MCF 10A (cell line): Measurements from ENCODE around the gene SIGLEC10. TPM values are rescaled to one million over a fixed set of nuclear protein-coding genes. Genes with fewer than 3 reads are reported as not detected.

Source experiments
- BruUV-seq: library from RNA; stranded (reverse); fragments of 400-500 nt; replicated peaks from 2 replicates; lab custom pipeline; 2021; lab: Mats Ljungman, UMichigan
- CTCF ChIA-PET: fragments of 300-600 bp; sonication (Branson Sonifier 250); formaldehyde crosslinking; extraction: SDS; loops from one replicate; lab custom pipeline; 2021; ENCODE audit warnings: antibody characterized with exemption, inconsistent platforms; lab: Yijun Ruan, JAX
- POLR2A ChIA-PET: fragments of 300-600, 350-650 bp; sonication (Branson Sonifier 250); formaldehyde crosslinking; extraction: SDS; loops from one replicate; lab custom pipeline; 2020; ENCODE audit warnings: antibody characterized with exemption, inconsistent platforms; lab: Yijun Ruan, JAX
- DNase-seq: peaks from one replicate; pipeline ENCODE4 v3.0.0-alpha.2; 2018; ENCODE audit not compliant: unreplicated experiment
- H3K27ac Mint-ChIP-seq: one replicate; pipeline ENCODE4 v1.8.0; 2022; ENCODE audit warnings: mild to moderate bottlenecking, low read depth, mixed read lengths; ENCODE audit not compliant: unreplicated experiment
- H3K27me3 Mint-ChIP-seq: one replicate; pipeline ENCODE4 v1.8.0; 2022; ENCODE audit warnings: mixed read lengths; ENCODE audit not compliant: insufficient read depth, unreplicated experiment
- H3K36me3 Mint-ChIP-seq: one replicate; pipeline ENCODE4 v1.8.0; 2022; ENCODE audit warnings: mild to moderate bottlenecking, moderate library complexity, mixed read lengths; ENCODE audit not compliant: insufficient read depth, unreplicated experiment
- H3K4me1 Mint-ChIP-seq: one replicate; pipeline ENCODE4 v1.8.0; 2022; ENCODE audit warnings: mixed read lengths; ENCODE audit not compliant: insufficient read depth, unreplicated experiment
- H3K4me3 Mint-ChIP-seq: one replicate; pipeline ENCODE4 v1.8.0; 2022; ENCODE audit warnings: mild to moderate bottlenecking, moderate library complexity, mixed read lengths; ENCODE audit not compliant: unreplicated experiment
- H3K9me3 Mint-ChIP-seq: one replicate; pipeline ENCODE4 v1.8.0; 2022; ENCODE audit warnings: mixed read lengths; ENCODE audit not compliant: unreplicated experiment
- intact Hi-C: fragments of 100-400 bp; cut with micrococcal nuclease; formaldehyde crosslinking; loops from 2 replicates; pipeline ENCODE4 v1.14.1; 2022
- total RNA-seq: library from RNA; stranded (reverse); gene quantifications from 2 replicates; pipeline ENCODE4 v1.2.3, GENCODE V29; 2022
- TF ChIP-seq, protein P1 (sequence below): fragments of 200-600 bp; IDR thresholded peaks from one replicate; pipeline ENCODE4 v1.8.0; 2022; ENCODE audit warnings: antibody characterized with exemption, mild to moderate bottlenecking; ENCODE audit not compliant: unreplicated experiment

The SIGLEC10 gene
- total RNA-seq, 1 experiment from 2014 or later: not detected

- H3K9me3 Mint-ChIP-seq: no peaks in the 10 kb centered on the region
- H3K27ac Mint-ChIP-seq: no peak within 1 kb of the TSS
- no peaks in the 10 kb centered on the region for H3K4me1 Mint-ChIP-seq
- DNase-seq: no peak
- no peaks in the 10 kb centered on the region for H3K36me3 Mint-ChIP-seq
- H3K27me3 Mint-ChIP-seq: no peaks in the 10 kb centered on the region
- ChIA-PET POLR2A (no interaction called here), CTCF (interaction anchor here (0.6 to 0.9 kb wide), 2 partner anchors 13 to 329 kb away, joined by 3 to 4 read pairs; no protein-coding TSS in a partner anchor)
- no peak within 1 kb of the TSS for H3K4me3 Mint-ChIP-seq
- intact Hi-C loops: no loop called here
- TF ChIP-seq, protein P1, sequence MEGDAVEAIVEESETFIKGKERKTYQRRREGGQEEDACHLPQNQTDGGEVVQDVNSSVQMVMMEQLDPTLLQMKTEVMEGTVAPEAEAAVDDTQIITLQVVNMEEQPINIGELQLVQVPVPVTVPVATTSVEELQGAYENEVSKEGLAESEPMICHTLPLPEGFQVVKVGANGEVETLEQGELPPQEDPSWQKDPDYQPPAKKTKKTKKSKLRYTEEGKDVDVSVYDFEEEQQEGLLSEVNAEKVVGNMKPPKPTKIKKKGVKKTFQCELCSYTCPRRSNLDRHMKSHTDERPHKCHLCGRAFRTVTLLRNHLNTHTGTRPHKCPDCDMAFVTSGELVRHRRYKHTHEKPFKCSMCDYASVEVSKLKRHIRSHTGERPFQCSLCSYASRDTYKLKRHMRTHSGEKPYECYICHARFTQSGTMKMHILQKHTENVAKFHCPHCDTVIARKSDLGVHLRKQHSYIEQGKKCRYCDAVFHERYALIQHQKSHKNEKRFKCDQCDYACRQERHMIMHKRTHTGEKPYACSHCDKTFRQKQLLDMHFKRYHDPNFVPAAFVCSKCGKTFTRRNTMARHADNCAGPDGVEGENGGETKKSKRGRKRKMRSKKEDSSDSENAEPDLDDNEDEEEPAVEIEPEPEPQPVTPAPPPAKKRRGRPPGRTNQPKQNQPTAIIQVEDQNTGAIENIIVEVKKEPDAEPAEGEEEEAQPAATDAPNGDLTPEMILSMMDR: no peak
- no TSS peak for BruUV-seq
These were observed 29.5 kb downstream of the SIGLEC10 start, which contains the start of gene LIM2 for GRCh38 chr19:51387924-51388389. TSS of gene LIM2 (minus strand) at chr19:51387974. CDS start at chr19:51387443, 531 bp downstream.

GRCh38 chr19:51386882-51387520 is 30.4 kb downstream of the SIGLEC10 start:
- Mint-ChIP-seq H3K9me3 (no peaks in the 10 kb centered on the region), H3K36me3 (no peaks in the 10 kb centered on the region), H3K27me3 (no peaks in the 10 kb centered on the region), H3K27ac (no peak overlapping the region), H3K4me1 (no peaks in the 10 kb centered on the region), H3K4me3 (no peak overlapping the region)
- no peak for DNase-seq
- ChIA-PET CTCF (no interaction called here), POLR2A (no interaction called here)
- intact Hi-C loops: no loop called here
- BruUV-seq: no TSS peak
- TF ChIP-seq, protein P1: no peak

GRCh38 chr19:51382004-51382403 is 35.4 kb downstream of the SIGLEC10 start:
- Mint-ChIP-seq H3K36me3 (no peaks in the 10 kb centered on the region), H3K27ac (no peak overlapping the region), H3K27me3 (no peaks in the 10 kb centered on the region), H3K4me1 (no peaks in the 10 kb centered on the region), H3K9me3 (no peaks in the 10 kb centered on the region), H3K4me3 (no peak overlapping the region)
- TF ChIP-seq, protein P1: no peak
- BruUV-seq: no TSS peak
- intact Hi-C loops: no loop called here
- DNase-seq: no peak
- POLR2A ChIA-PET: no interaction called here
- CTCF ChIA-PET: interaction anchor here (0.6 to 0.9 kb wide), 3 partner anchors 9 to 16 kb away, joined by 3 read pairs; no protein-coding TSS in a partner anchor

- Mint-ChIP-seq H3K27ac (peak overlapping the region; percentile 51), H3K9me3 (no peaks in the 10 kb centered on the region), H3K4me1 (no peaks in the 10 kb centered on the region), H3K4me3 (no peak overlapping the region), H3K36me3 (no peaks in the 10 kb centered on the region), H3K27me3 (no peaks in the 10 kb centered on the region)
- ChIA-PET POLR2A (interaction anchor here (0.6 kb wide), 1 partner anchor 9 kb away, joined by 4 read pairs; no protein-coding TSS in a partner anchor), CTCF (interaction anchor here (1.2 to 1.5 kb wide), 2 partner anchors 18 to 42 kb away, joined by 4 to 6 read pairs; no protein-coding TSS in a partner anchor)
- no TSS peak for BruUV-seq
- no peak for DNase-seq
- intact Hi-C loops: no loop called here
- TF ChIP-seq, protein P1: no peak
These were observed 37.1 kb downstream of the SIGLEC10 start for GRCh38 chr19:51380379-51380778.
